GM18907 (cell line): ENCODE measurements around the gene BNC2.
"Not testable (repeated sequence)": the region's sequence is repeated elsewhere in the genome, so short reads cannot be mapped to it uniquely, and the experiment has no call there.

ENCODE experiments used
- ATAC-seq: cut with Tn5 transposase; IDR thresholded peaks from one replicate; pipeline ENCODE4 v1.9.1; 2021; ENCODE audit warnings: mild to moderate bottlenecking, moderate library complexity; ENCODE audit not compliant: unreplicated experiment

BNC2 gene

GRCh38 chr9:16461851-16462250 lies 408.6 kb downstream of the BNC2 start:
- no peak for ATAC-seq

DNA sequence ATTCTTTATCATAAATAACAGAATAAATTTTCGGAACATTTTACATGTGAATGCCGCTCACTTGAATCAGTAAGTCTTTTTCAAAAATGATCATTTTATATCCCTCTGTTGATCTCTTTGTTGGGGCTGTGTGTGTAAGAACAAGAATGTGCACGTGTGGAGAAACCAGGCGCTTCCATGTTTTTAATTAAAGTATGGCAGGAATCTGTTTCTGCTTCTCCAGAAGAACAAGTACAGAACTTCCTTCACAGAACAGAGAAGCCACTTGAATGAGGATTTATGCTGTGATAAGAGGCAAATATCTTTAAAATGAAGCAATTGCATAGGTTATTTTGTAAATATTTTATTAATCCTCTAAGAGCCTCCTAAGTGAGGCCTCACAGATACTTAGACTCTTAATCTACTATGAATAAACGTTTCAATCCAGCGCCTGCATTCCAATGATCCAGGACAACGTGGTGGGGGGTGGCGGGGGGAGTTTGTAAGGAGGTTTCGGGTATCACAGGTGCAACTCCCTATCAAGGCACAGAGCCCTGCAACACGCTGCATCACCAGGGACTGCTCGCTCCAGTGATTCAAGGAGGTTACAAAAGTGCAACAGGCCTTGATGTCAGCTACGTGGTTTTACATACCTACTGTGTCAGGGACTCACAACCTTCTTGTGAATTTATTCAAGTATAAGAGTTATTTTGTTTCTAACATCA lies 409.2 kb downstream of the BNC2 start:
- ATAC-seq: no peak

- no peak for ATAC-seq
Measured at GRCh38 chr9:16460696-16461095, 409.8 kb downstream of the BNC2 start.

GRCh38 chr9:16459421-16460148 lies 410.9 kb downstream of the BNC2 start:
- ATAC-seq: peak; percentile 37

GRCh38 chr9:16458696-16459420 lies 411.6 kb downstream of the BNC2 start:
- peak; percentile 69 for ATAC-seq

GRCh38 chr9:16455842-16456241 lies 414.6 kb downstream of the BNC2 start:
- no peak for ATAC-seq

- no peak for ATAC-seq
Measured at GRCh38 chr9:16453390-16453789, 417.1 kb downstream of the BNC2 start.

GRCh38 chr9:16450578-16450977 lies 419.9 kb downstream of the BNC2 start:
- no peak for ATAC-seq

GRCh38 chr9:16450043-16450442 lies 420.4 kb downstream of the BNC2 start:
- no peak for ATAC-seq

- ATAC-seq: no peak
Measured at GRCh38 chr9:16449076-16449730, 421.3 kb downstream of the BNC2 start.

GRCh38 chr9:16447946-16448345 lies 422.5 kb downstream of the BNC2 start:
- no peak for ATAC-seq

DNA sequence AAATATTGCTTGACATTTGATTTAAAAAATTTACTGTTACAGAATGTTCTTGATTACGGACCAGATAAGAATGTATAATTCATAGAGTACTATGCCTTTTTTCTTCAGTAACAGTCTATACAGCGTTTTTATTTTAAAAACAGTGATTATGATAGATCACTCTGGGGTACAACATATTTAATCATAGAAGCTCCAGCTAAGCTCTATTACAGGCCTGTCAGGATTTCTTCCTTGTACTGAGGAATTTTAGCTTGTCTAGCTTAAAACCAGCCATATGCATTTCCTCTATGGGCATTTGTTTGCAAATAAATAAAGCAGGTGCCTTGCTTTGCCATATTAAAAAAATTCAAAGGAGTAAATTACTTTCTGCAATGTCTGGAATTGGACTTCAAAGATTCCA lies 423.8 kb downstream of the BNC2 start:
- ATAC-seq: no peak

- ATAC-seq: no peak
Measured at GRCh38 chr9:16445141-16445920, 425.1 kb downstream of the BNC2 start.

GRCh38 chr9:16442622-16443021 lies 427.8 kb downstream of the BNC2 start:
- no peak for ATAC-seq

GRCh38 chr9:16441791-16442190 lies 428.7 kb downstream of the BNC2 start:
- no peak for ATAC-seq

DNA sequence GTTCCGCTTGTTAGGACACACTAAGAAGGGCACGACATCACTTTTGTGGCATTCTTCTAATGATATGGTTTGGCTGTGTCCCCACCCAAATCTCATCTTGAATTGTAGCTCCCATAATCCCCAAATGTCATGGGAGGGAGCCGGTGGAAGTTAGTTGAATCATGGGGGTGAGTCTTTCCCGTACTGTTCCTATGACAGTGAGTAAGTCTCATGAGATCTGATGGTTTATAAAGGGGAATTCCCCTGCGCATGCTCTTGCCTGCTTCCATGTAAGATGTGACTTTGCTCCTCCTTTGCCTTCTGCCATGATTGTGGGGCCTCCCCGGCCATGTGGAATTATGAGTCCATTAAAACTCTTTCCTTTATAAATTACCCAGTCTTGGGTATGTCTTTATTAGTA lies 431.6 kb downstream of the BNC2 start:
- not testable (repeated sequence) for ATAC-seq

DNA sequence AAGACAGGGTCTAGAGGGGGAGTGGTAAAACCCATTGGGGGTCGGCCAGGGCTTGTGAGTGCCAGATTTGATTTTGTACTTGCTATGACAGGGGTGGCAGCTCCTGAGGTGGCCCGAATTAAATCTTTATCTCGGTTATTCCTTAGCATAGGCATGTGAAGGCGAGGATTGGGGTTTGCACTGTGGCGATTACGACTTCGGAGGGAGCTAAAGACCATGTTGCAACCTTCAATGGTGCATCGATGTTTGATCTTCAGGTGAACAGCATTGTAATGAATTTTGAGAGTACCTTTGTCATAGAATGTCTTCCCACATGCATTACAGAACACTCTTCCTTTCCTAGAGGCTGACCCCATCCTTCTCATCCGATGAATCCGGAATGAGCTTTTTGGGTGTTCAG lies 433.9 kb downstream of the BNC2 start:
- ATAC-seq: no peak

DNA sequence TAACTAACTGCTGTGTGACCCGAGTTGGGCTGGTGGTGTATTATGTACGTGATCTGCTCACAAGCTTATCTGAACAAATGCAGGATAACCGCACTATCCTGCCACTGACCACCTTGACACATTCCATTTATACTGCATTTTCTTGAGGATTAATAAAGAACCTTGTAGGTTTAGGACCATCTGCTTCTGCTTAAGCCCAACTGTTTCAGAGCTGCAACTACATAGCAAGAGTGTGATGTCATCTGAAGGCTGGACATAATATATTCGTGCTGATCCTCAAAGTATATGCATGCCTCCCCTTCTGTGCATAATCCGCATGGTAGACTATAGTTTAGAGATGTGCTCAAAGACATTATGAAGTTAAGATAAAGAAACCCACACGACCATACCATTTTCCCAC lies 435.9 kb downstream of the BNC2 start:
- no peak for ATAC-seq

- no peak for ATAC-seq
Measured at GRCh38 chr9:16433494-16433893, 437.0 kb downstream of the BNC2 start.

DNA sequence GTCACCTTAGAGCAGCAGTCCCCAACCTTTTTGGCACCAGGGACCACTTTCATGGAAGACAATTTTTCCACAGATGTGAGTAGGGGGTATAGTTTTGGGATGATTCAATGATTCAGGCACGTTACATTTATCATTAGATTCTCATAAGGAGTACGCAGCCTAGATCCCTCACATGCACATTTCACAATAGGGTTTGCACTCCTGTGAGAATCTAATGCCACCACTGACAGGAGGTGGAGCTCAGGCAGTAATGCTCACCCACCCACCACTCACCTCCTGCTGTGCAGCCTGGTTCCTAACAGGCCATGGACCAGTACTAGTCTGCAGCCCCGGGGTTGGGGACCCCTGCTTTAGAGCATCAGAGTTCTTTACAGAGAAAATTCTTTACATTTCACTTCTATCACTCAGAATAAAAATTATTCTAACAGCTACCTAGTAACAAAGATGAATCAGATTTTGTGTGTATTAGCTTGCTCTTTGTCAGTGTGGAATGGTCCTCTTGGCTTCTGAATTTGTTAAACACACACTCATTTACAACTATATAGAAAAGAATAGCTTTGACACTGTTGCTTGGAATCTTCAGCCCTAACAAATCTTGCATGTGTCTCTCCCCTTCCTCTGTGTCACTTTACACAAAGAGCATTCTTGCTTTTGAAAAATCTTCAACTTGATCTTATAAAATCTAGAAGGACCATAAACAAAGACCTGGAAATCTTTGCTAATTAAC lies 438.6 kb downstream of the BNC2 start:
- no peak for ATAC-seq
